Chondrocyte (in vitro differentiated cells): ENCODE measurements around the gene MRPL11. TPM values are rescaled to one million over a fixed set of nuclear protein-coding genes. Genes with fewer than 3 reads are reported as not detected.
A peak's percentile ranks its signal among the peaks of the same experiment; 100 is the strongest.

Source experiments
- DNase-seq: peaks from one replicate; pipeline ENCODE4 v3.0.0; 2021; ENCODE audit warnings: mixed read lengths, low spot score
- H3K27ac Mint-ChIP-seq: one replicate; pipeline ENCODE4 v1.8.0; 2021; ENCODE audit warnings: mild to moderate bottlenecking, moderate library complexity, mixed read lengths; ENCODE audit not compliant: unreplicated experiment
- H3K27me3 Mint-ChIP-seq: 2 replicates; pipeline ENCODE4 v1.8.0; 2021; ENCODE audit warnings: low read depth, mixed read lengths
- H3K36me3 Mint-ChIP-seq: 2 replicates; pipeline ENCODE4 v1.8.0; 2021; ENCODE audit warnings: low read depth, mixed read lengths
- H3K4me1 Mint-ChIP-seq: 2 replicates; pipeline ENCODE4 v1.8.0; 2021; ENCODE audit warnings: low read depth, mild to moderate bottlenecking, mixed read lengths
- H3K4me3 Mint-ChIP-seq: one replicate; pipeline ENCODE4 v1.8.0; 2021; ENCODE audit warnings: mild to moderate bottlenecking, moderate library complexity, mixed read lengths; ENCODE audit not compliant: unreplicated experiment
- H3K9me3 Mint-ChIP-seq: 2 replicates; pipeline ENCODE4 v1.8.0; 2021; ENCODE audit warnings: low read depth, mixed read lengths
- total RNA-seq: library from RNA; stranded (reverse); gene quantifications from 3 replicates; pipeline ENCODE4 v1.2.1, GENCODE V29; 2021
- TF ChIP-seq, protein P1 (sequence below): fragments of 200-600 bp; sonication (generic); IDR thresholded peaks from 2 replicates; pipeline ENCODE4 v1.5.0; 2021; ENCODE audit warnings: antibody characterized with exemption, mild to moderate bottlenecking, moderate library complexity

MRPL11 gene
- total RNA-seq, 1 donor from 2014 or later = 30.9 TPM

DNA sequence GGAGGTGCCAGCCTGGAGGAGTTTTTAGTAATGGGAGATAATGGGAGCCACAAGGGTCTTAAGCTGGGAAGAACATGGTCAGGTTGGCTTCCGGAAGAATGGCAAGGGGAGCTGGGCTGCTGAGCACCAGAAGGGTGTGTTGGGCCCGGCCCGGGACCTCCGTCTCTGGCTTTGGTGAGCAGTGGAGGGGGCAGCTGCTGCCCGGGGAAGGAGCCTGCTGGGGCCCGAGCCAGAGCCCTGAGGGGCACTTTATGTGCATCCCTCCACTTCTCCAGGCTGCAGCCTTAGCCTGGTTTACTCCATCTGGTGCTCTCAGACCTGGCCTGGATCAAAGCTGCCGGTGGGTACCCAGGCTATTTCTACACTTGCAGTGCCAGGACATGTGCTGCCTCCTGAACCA lies 26.5 kb downstream of the MRPL11 start:
- H3K27me3 Mint-ChIP-seq = peaks cover 2% of the 10 kb centered on the region
- H3K36me3 Mint-ChIP-seq = no peaks in the 10 kb centered on the region
- peaks cover 42% of the 10 kb centered on the region for H3K4me1 Mint-ChIP-seq
- no peak overlapping the region for H3K4me3 Mint-ChIP-seq
- TF ChIP-seq, protein P1, sequence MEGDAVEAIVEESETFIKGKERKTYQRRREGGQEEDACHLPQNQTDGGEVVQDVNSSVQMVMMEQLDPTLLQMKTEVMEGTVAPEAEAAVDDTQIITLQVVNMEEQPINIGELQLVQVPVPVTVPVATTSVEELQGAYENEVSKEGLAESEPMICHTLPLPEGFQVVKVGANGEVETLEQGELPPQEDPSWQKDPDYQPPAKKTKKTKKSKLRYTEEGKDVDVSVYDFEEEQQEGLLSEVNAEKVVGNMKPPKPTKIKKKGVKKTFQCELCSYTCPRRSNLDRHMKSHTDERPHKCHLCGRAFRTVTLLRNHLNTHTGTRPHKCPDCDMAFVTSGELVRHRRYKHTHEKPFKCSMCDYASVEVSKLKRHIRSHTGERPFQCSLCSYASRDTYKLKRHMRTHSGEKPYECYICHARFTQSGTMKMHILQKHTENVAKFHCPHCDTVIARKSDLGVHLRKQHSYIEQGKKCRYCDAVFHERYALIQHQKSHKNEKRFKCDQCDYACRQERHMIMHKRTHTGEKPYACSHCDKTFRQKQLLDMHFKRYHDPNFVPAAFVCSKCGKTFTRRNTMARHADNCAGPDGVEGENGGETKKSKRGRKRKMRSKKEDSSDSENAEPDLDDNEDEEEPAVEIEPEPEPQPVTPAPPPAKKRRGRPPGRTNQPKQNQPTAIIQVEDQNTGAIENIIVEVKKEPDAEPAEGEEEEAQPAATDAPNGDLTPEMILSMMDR = no peak
- no peaks in the 10 kb centered on the region for H3K9me3 Mint-ChIP-seq
- H3K27ac Mint-ChIP-seq = no peak overlapping the region
- no peak for DNase-seq

DNA sequence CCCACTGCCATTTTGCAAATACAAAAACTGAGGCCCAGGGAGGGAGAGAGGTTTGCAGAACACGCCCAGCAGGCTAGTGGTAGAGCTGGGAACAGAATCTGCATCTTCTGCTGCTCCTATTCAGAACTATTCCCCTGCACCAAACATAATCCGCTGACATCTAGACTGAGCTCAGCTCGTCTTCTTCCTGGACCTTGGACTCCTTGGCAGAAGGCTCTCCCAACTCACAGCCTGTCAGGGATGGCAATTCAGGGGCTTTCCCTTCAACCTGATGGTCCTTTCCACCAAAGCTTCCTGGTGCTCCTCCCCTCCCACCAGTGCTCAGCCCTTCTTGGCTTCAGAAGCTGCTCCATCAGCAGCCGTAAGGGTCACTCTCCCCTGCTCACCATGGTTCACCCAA lies 27.3 kb downstream of the MRPL11 start:
- peaks cover 5% of the 10 kb centered on the region for H3K27me3 Mint-ChIP-seq
- no peak for DNase-seq
- no peak overlapping the region for H3K27ac Mint-ChIP-seq
- peaks cover 36% of the 10 kb centered on the region for H3K4me1 Mint-ChIP-seq
- H3K9me3 Mint-ChIP-seq = no peaks in the 10 kb centered on the region
- peak overlapping the region; percentile 20 for H3K4me3 Mint-ChIP-seq
- TF ChIP-seq, protein P1 = no peak
- no peaks in the 10 kb centered on the region for H3K36me3 Mint-ChIP-seq

DNA sequence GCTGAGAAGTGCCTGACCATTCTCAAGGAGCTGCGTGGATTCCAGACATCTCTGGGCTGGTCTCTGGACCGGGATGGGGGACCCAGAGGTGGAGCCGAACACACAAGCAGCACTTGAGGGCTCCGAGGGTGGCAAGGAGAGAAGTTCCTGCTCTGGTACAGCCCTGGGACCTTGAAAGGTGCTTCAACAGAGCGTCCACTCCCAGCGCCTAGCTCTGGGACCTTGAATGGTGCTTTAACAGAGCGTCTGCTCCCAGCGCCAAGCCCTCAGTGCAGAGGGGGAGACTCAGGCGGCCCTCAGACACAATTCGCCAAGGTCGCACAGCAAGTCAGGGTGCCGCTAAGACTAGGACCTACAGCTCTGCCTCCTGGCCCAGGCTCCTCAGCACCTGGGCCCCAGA lies 28.5 kb downstream of the MRPL11 start:
- Mint-ChIP-seq H3K9me3 (no peaks in the 10 kb centered on the region), H3K27me3 (peaks cover 16% of the 10 kb centered on the region), H3K4me1 (peaks cover 36% of the 10 kb centered on the region), H3K4me3 (peak overlapping the region; percentile 12), H3K27ac (no peak overlapping the region), H3K36me3 (no peaks in the 10 kb centered on the region)
- DNase-seq = no peak
- TF ChIP-seq, protein P1 = no peak

DNA sequence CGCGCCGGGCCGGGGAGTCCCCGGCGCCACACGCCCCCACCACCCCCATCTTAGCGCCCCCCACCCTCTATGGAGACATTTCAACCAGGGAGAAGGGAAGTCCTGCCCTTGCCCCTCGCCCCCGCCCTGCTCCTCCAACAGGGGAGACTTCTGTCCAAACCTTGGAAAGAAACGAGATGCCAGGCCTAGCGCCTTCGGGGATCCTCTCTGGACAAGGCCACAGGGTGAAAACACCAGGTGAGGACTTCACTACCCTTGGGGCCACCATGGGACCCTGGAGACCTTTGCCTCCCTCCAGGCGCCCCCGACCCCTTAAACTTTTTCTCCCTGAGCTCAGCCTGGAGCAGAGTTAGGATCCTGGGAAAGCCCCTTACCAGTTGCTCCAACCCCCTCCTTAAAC lies 29.4 kb downstream of the MRPL11 start:
- Mint-ChIP-seq H3K9me3 (no peaks in the 10 kb centered on the region), H3K27ac (no peak overlapping the region), H3K4me1 (peaks cover 33% of the 10 kb centered on the region), H3K27me3 (peaks cover 25% of the 10 kb centered on the region), H3K4me3 (no peak overlapping the region), H3K36me3 (no peaks in the 10 kb centered on the region)
- no peak for DNase-seq
- TF ChIP-seq, protein P1 = no peak

DNA sequence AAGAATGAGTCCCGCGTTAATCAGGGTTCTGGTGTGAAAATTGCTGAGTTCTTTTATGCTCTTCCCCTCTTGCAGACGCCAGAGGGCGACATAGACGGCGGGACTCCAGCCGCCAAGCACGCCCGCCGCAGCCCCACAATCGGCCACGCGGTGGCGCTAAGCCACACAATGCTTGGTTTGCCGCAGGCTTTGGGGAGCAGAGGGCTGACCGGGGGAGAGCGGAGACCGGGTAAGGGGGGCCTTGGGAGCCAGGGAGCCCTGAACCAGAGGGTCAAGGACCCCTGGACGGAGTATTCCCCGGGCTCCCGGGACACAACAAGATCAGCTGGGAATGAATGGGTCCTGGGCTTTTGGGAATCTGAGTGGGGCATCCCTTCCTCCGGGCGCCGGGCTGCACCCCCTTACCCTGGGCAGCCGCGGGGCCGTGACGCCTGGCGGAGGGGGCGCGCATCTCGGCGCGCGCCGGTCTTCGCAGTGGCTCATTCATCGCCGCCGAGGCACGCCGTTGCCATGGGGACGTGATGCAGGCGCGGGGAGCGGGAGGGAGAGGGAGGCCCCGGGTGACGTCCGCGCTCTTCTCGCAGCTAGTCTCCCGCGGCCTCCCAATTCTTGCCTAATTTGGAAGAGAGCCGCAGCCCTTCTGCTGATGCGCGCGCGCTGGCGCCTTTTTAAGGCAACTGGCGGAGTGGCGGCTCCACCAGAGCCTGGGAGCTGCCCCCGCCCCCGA lies 30.0 kb downstream of the MRPL11 start:
- H3K4me3 Mint-ChIP-seq = peak overlapping the region; percentile 71
- DNase-seq = peak; percentile 93
- H3K27ac Mint-ChIP-seq = no peak overlapping the region
- no peaks in the 10 kb centered on the region for H3K36me3 Mint-ChIP-seq
- H3K4me1 Mint-ChIP-seq = peaks cover 31% of the 10 kb centered on the region
- TF ChIP-seq, protein P1 = peak; percentile 100
- peaks cover 29% of the 10 kb centered on the region for H3K27me3 Mint-ChIP-seq
- H3K9me3 Mint-ChIP-seq = no peaks in the 10 kb centered on the region
